Sigmoid colon (tissue), 7 donors: ENCODE results near the gene HLA-DOB. TPM values are rescaled to one million over a fixed set of nuclear protein-coding genes. Genes with fewer than 3 reads are reported as not detected.

Experiments used
- DNase-seq: peaks from one replicate; pipeline ENCODE4 v3.0.0-alpha.2; 2019
- H3K27ac ChIP-seq, 4 donors: fragments of 200-600 bp; sonication (generic); one replicate each; pipeline ENCODE4 v1.5.1; 2016 to 2019; ENCODE audit warnings: mild to moderate bottlenecking in 1 of 4
- H3K27me3 ChIP-seq, 3 donors: fragments of 200-600 bp; sonication (generic); one replicate each; pipeline ENCODE4 v1.5.1; 2019; ENCODE audit warnings: mild to moderate bottlenecking in 1 of 3
- H3K36me3 ChIP-seq, 4 donors: fragments of 200-600 bp; sonication (generic); one replicate each; pipeline ENCODE4 v1.5.1; 2016 to 2019
- H3K4me1 ChIP-seq, 4 donors: fragments of 200-600 bp; sonication (generic); one replicate each; pipeline ENCODE4 v1.5.1; 2017 to 2019
- H3K4me3 ChIP-seq, 4 donors: fragments of 200-600 bp; sonication (generic); one replicate each; pipeline ENCODE4 v1.5.1; 2017 to 2019; ENCODE audit warnings: mild to moderate bottlenecking in 2 of 4, moderate library complexity in 1 of 4
- H3K9me3 ChIP-seq, 4 donors: fragments of 200-600 bp in 3 of 4; sonication (generic) in 3 of 4; one replicate each; pipeline versions ENCODE4 v1.5.1 to v1.6.1; 2013 to 2019
- EP300 ChIP-seq, 4 donors: sonication (generic); formaldehyde crosslinking; IDR thresholded peaks; one replicate each; pipeline ENCODE4 v1.6.1; 2017; ENCODE audit warnings: antibody characterized with exemption in 4 of 4
- POLR2A ChIP-seq, 2 donors: fragments of 450-650 bp; IDR thresholded peaks; one replicate each; pipeline ENCODE4 v1.6.1; 2016; ENCODE audit warnings: antibody characterized with exemption in 2 of 2, mild to moderate bottlenecking in 2 of 2, moderate library complexity in 2 of 2
- POLR2AphosphoS5 ChIP-seq, 4 donors: sonication (generic); formaldehyde crosslinking; IDR thresholded peaks; one replicate each; pipeline ENCODE4 v1.6.1; 2017; ENCODE audit warnings: antibody characterized with exemption in 4 of 4
- WGBS, 2 donors: extraction: QIAGEN DNeasy Blood & Tissue Kit; methylation state at CpG; one replicate each; pipeline ENCODE4 v1.1.7; 2013; 5-methylcytosine and 5-hydroxymethylcytosine counted together
- intact Hi-C: fragments of 100-400 bp; cut with DNase I; formaldehyde crosslinking; loops from one replicate; pipeline ENCODE4 v1.15.1; 2023
- polyA plus RNA-seq, 3 donors: library from polyadenylated mRNA; stranded (reverse); fragments of 200-250 nt; gene quantifications; one replicate each; pipeline ENCODE4 v1.2.3, GENCODE V29; 2013
- total RNA-seq, 4 donors: library from RNA; depleted of rRNA; stranded (reverse); fragments of >200 nt; gene quantifications; one replicate each; pipeline ENCODE4 v1.1.0, GENCODE V29; 2016
- TF ChIP-seq, protein P1 (sequence below), 4 experiments: fragments of 450-650 bp in 3 of 4; fragments of 200-600 bp in 1 of 4; IDR thresholded peaks; one replicate each; pipeline ENCODE4 v1.5.1; 2016 to 2019; ENCODE audit warnings: antibody characterized with exemption in 4 of 4, mild to moderate bottlenecking in 3 of 4, moderate library complexity in 2 of 4
- donor health status: healthy with polysubstance abuse.
- donor health status: Bipolar disorder and iron deficiency.
- donor health status: healthy.

The HLA-DOB gene
- total and polyA plus RNA-seq, 7 donors, result 0.68 to 31.8 (median 1.6) TPM; not detected in 2

DNA sequence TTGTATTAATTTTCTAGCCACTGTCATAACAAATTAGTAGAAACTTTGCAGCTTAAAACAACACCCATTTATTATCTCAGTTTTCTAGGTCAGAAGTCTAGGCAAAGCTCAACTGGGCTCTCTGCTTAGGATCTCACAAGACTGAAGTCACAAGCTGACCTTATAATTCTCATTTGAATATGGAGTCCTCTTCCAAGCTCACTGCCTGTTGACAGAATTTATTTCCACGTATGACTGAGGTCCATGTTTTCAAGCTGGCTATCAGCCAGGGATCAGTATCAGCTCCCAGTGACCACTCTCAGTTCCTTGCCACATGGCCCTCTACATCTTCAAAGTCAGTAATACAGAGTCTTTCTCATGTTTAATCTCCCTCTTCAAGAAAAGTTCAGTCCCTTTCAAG, 41.7 kb downstream of the HLA-DOB start:
- no peak for DNase-seq
- no peak for TF ChIP-seq POLR2AphosphoS5 (IDR thresholded peaks at IDR 0.05)
- TF ChIP-seq, protein P1, sequence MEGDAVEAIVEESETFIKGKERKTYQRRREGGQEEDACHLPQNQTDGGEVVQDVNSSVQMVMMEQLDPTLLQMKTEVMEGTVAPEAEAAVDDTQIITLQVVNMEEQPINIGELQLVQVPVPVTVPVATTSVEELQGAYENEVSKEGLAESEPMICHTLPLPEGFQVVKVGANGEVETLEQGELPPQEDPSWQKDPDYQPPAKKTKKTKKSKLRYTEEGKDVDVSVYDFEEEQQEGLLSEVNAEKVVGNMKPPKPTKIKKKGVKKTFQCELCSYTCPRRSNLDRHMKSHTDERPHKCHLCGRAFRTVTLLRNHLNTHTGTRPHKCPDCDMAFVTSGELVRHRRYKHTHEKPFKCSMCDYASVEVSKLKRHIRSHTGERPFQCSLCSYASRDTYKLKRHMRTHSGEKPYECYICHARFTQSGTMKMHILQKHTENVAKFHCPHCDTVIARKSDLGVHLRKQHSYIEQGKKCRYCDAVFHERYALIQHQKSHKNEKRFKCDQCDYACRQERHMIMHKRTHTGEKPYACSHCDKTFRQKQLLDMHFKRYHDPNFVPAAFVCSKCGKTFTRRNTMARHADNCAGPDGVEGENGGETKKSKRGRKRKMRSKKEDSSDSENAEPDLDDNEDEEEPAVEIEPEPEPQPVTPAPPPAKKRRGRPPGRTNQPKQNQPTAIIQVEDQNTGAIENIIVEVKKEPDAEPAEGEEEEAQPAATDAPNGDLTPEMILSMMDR (IDR thresholded peaks at IDR 0.05), result no peak
- no peak for TF ChIP-seq POLR2A (IDR thresholded peaks at IDR 0.05)
- TF ChIP-seq EP300 (IDR thresholded peaks at IDR 0.05), result no peak

DNA sequence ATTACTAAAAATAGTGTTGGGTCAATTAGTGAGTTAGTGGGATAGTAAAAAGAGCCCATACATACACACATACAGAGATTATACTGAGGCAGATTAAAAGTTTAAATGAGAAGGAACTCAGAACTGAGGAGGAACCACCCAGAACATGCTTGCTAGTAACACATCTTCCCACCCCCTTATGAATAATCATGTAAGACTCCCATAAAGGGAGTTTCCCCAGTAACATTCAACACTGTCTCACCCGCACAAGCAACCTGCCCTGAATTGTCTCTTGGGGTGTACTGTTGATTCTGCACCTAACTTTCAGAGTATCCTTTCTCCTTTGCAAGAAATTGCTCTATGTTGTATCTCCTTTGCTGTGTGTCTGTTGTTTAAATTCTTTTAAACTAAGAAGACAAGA, 42.4 kb downstream of the HLA-DOB start:
- intact Hi-C loops, result no loop called here
- 28 to 35% methylated on average over 1 of the region's 1 CpG for WGBS, 2 donors
- no peak for TF ChIP-seq POLR2AphosphoS5 (IDR thresholded peaks at IDR 0.05)
- TF ChIP-seq, protein P1 (IDR thresholded peaks at IDR 0.05), result no peak
- no peak for TF ChIP-seq EP300 (IDR thresholded peaks at IDR 0.05)
- no peak for TF ChIP-seq POLR2A (IDR thresholded peaks at IDR 0.05)

More for the DNA sequence above, 41.7 kb downstream of the HLA-DOB start:
- 11 to 39% methylated on average over 1 of the region's 1 CpG for WGBS, 2 donors
- Histone ChIP-seq H3K9me3 (no peaks in the 10 kb centered on the region), H3K4me3 (no peak overlapping the region), H3K27ac (no peak overlapping the region), H3K36me3 (no peaks in the 10 kb centered on the region), H3K27me3 (peaks cover 0 to 8% (median 0%) of the 10 kb centered on the region in 3 donors), H3K4me1 (no peaks in the 10 kb centered on the region)
- intact Hi-C loops, result no loop called here

DNA sequence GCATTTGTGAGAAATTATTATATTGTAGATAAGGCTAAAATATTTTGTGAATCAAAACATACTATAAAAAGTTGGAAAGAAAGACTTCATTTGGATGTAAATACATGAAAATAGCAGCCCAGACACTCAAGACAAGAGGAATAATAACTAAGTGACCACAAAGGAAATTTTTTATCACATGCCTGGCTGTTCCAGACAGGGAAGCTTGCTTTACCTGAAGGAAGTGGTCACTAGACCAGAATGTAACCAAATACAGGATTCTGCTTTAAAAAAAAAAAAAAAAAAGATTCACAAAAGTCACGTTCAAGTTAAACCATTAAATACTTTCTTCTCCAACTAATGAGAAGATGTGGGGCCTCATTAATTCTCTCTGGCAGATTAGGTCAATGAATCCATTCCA, 44.1 kb downstream of the HLA-DOB start:
- DNase-seq, result no peak
- H3K4me1 ChIP-seq, result no peaks in the 10 kb centered on the region
- intact Hi-C loops, result no loop called here
- peaks cover 0 to 16% (median 0%) of the 10 kb centered on the region in 3 donors for H3K27me3 ChIP-seq
- no peak overlapping the region for H3K27ac ChIP-seq
- no peaks in the 10 kb centered on the region for H3K9me3 ChIP-seq
- 31 to 71% methylated on average over 1 of the region's 1 CpG for WGBS, 2 donors
- no peaks in the 10 kb centered on the region for H3K36me3 ChIP-seq
- no peak for TF ChIP-seq POLR2AphosphoS5 (IDR thresholded peaks at IDR 0.05)
- no peak for TF ChIP-seq POLR2A (IDR thresholded peaks at IDR 0.05)
- TF ChIP-seq EP300 (IDR thresholded peaks at IDR 0.05), result no peak
- TF ChIP-seq, protein P1 (IDR thresholded peaks at IDR 0.05), result no peak
- H3K4me3 ChIP-seq, result no peak overlapping the region

More for the DNA sequence above, 42.4 kb downstream of the HLA-DOB start:
- Histone ChIP-seq H3K4me3 (no peak overlapping the region), H3K4me1 (no peaks in the 10 kb centered on the region), H3K36me3 (no peaks in the 10 kb centered on the region), H3K9me3 (no peaks in the 10 kb centered on the region), H3K27me3 (peaks cover 0 to 9% (median 0%) of the 10 kb centered on the region in 3 donors), H3K27ac (no peak overlapping the region)
- no peak for DNase-seq

DNA sequence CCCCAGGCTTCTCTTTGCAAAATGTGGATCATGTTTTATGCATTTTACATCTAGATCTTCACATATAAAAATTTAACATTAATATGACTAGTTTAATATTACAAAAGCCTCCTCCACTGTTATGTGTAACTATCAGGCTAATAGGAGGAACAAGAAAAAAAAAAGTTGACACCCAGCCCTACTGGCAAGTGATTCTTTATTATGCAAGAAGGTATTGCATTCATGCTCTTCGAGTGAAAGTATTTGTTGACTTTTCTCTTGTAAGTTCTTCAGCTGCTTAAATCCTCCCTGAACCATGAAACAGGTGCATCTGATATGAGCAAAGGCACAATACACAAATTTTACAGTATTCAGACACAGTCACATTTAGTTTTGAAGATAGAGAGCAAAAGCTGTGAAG, 52.8 kb downstream of the HLA-DOB start:
- Histone ChIP-seq H3K4me3 (no peak overlapping the region), H3K9me3 (no peaks in the 10 kb centered on the region), H3K36me3 (no peaks in the 10 kb centered on the region), H3K27me3 (peaks cover 0 to 38% (median 4%) of the 10 kb centered on the region in 3 donors), H3K4me1 (no peaks in the 10 kb centered on the region), H3K27ac (no peak overlapping the region)
- intact Hi-C loops, result no loop called here
- DNase-seq, result no peak
- no peak for TF ChIP-seq POLR2AphosphoS5 (IDR thresholded peaks at IDR 0.05)
- no peak for TF ChIP-seq EP300 (IDR thresholded peaks at IDR 0.05)
- TF ChIP-seq, protein P1 (IDR thresholded peaks at IDR 0.05), result no peak
- no peak for TF ChIP-seq POLR2A (IDR thresholded peaks at IDR 0.05)
- WGBS, 2 donors, result 10 to 44% methylated on average over 1 of the region's 1 CpG

DNA sequence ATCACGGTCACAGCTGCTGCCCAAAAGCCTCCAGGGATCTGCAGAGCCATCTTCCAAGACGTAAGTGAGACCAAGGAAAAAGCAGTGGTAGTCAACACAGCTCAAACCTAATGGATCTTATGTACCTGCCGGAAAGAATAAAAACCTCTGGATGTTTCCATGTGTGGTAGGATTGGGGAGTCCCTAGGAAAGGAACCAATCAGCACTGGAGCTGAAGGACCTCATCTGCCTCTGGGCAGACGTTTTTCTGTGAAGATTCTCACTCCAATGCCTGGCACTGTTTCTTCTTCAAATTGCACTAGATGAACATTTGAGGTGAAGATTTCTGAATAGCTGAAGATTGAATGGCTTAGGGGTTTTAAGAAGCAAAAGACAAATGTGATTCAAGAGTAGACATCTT, 53.4 kb downstream of the HLA-DOB start, which contains the start of gene HLA-DQB2:
Gene HLA-DQB2, minus strand, starts transcription at position 112 of the 400 bp plus-strand sequence. Its CDS starts 62 bp downstream, at position 50.
- intact Hi-C loops, result no loop called here
- Histone ChIP-seq H3K4me3 (no peak within 1 kb of the TSS), H3K9me3 (no peaks in the 10 kb centered on the region), H3K27me3 (peaks cover 0 to 32% (median 4%) of the 10 kb centered on the region in 3 donors), H3K27ac (no peak within 1 kb of the TSS), H3K4me1 (no peaks in the 10 kb centered on the region), H3K36me3 (no peaks in the 10 kb centered on the region)
- TF ChIP-seq, protein P1 (IDR thresholded peaks at IDR 0.05), result no peak
- TF ChIP-seq POLR2A (IDR thresholded peaks at IDR 0.05) (no peak), POLR2AphosphoS5 (IDR thresholded peaks at IDR 0.05) (no peak), EP300 (IDR thresholded peaks at IDR 0.05) (no peak)
- WGBS, 2 donors, result 59 to 65% methylated on average over 4 of the region's 4 CpGs
- DNase-seq, result no peak
